Pancreas (tissue), 10 donors: ENCODE measurements around the gene UNC13C. TPM values are rescaled to one million over a fixed set of nuclear protein-coding genes. Genes with fewer than 3 reads are reported as not detected.

Experiments used
- ATAC-seq, 4 donors: fragments of 200-7000 bp; cut with Tn5 transposase; one replicate each; pipeline versions ENCODE4 v1.8.0 to v1.9.1; 2020; ENCODE audit warnings: mild to moderate bottlenecking in 4 of 4, moderate library complexity in 4 of 4
- DNase-seq, 6 donors: peaks; one replicate each; pipeline ENCODE4 v3.0.0-alpha.2; 2020
- FAIRE-seq: peaks from 2 replicates; lab custom pipeline; 2012; peaks lifted over from hg19 to GRCh38; lab: Jason Lieb, UNC
- H3K27ac ChIP-seq, 4 donors: fragments of 200-600 bp; sonication (generic); 1 replicate in 3 of 4; 2 replicates in 1 of 4; pipeline versions ENCODE4 v1.5.0 to v1.8.0; 2020
- H3K27me3 ChIP-seq, 4 donors: fragments of 200-600 bp; one replicate each; pipeline ENCODE4 v1.8.0; 2021
- H3K36me3 ChIP-seq, 3 donors: fragments of 200-600 bp; sonication (generic) in 1 of 3; one replicate each; pipeline versions ENCODE4 v1.5.0 to v1.8.0; 2020 to 2021
- H3K4me1 ChIP-seq, 3 donors: fragments of 200-600 bp; one replicate each; pipeline ENCODE4 v1.8.0; 2021
- H3K4me3 ChIP-seq, 4 donors: fragments of 200-600 bp; sonication (generic) in 2 of 4; one replicate each; pipeline versions ENCODE4 v1.5.0 to v1.8.0; 2020 to 2021
- H3K9me3 ChIP-seq, 4 donors: fragments of 200-600 bp; one replicate each; pipeline ENCODE4 v1.8.0; 2021
- CTCF ChIP-seq, 4 donors: fragments of 200-600 bp; sonication (generic) in 3 of 4; IDR thresholded peaks; one replicate each; pipeline versions ENCODE4 v1.5.0 to v1.8.0; 2021; ENCODE audit warnings: antibody characterized with exemption in 4 of 4
- whole genome bisulfite sequencing, 2 donors: extraction: QIAGEN DNeasy Blood & Tissue Kit; methylation state at CpG; one replicate each; pipeline ENCODE4 v1.1.7; 2013; 5-methylcytosine and 5-hydroxymethylcytosine counted together
- intact Hi-C, 3 donors: fragments of 100-400 bp; cut with DNase I; formaldehyde crosslinking; loops; one replicate each; pipeline versions ENCODE4 v1.11.1 to v1.14.2; 2022
- polyA plus RNA-seq, 2 donors: library from polyadenylated mRNA; stranded (reverse); fragments of 200-250 nt; gene quantifications; one replicate each; pipeline ENCODE4 v1.2.3, GENCODE V29; 2013
- total RNA-seq, 6 donors: library from RNA; stranded (reverse); fragmentation: NEBNext Ultra II Directional in 4 of 6; extraction: Animal tissue kit (Norgen Biotek cat#: 25700) in 4 of 6; gene quantifications; one replicate each; pipeline versions ENCODE4 v1.2.1 to v1.2.4, GENCODE V29; 2021 to 2023
- donor health status: healthy with polysubstance abuse.
- donor health status: DM: no; HTN: no; CAD: no; lungs with moderate emphysema.
- donor health status: DM: no; HTN: no; CAD: no.
- donor health status: control.
- donor health status: control.
- donor health status: Bipolar disorder and iron deficiency.
- donor health status: DM: yes; HTN: yes; CAD: no.
- donor health status: DM: no; HTN: no; CAD: no.
- donor health status: DM: no; HTN: no; CAD: no.
- donor health status: DM: yes; HTN: yes; CAD: no.

The UNC13C gene
- total and polyA plus RNA-seq, 8 donors = under 0.01 to 0.38 (median 0.04) TPM; not detected in 2

- FAIRE-seq = no peak
- H3K9me3 ChIP-seq = no peaks in the 10 kb centered on the region
- no peak for ATAC-seq
Observed at GRCh38 chr15:54226455-54226854, 248.2 kb downstream of the UNC13C start.

GRCh38 chr15:54227569-54227968 lies 249.3 kb downstream of the UNC13C start:
- no peaks in the 10 kb centered on the region for H3K4me1 ChIP-seq
- no peaks in the 10 kb centered on the region for H3K9me3 ChIP-seq
- intact Hi-C loops = loop anchor here in 1 of 3 donors (10.0 kb wide), 1 partner anchor 57 kb away; no protein-coding TSS in a partner anchor
- 73 to 88% methylated on average over 4 of the region's 4 CpGs for WGBS, 2 donors
- no peak overlapping the region for H3K4me3 ChIP-seq
- TF ChIP-seq CTCF (IDR thresholded peaks at IDR 0.05) = no peak
- no peak for DNase-seq
- no peak overlapping the region for H3K27ac ChIP-seq
- no peak for FAIRE-seq
- no peak for ATAC-seq
- no peaks in the 10 kb centered on the region for H3K36me3 ChIP-seq
- no peaks in the 10 kb centered on the region for H3K27me3 ChIP-seq

More at GRCh38 chr15:54226455-54226854, 248.2 kb downstream of the UNC13C start:
- WGBS, 2 donors = 70 to 76% methylated on average over 4 of the region's 4 CpGs
- Histone ChIP-seq H3K27ac (no peak overlapping the region), H3K27me3 (no peaks in the 10 kb centered on the region), H3K36me3 (no peaks in the 10 kb centered on the region), H3K4me1 (no peaks in the 10 kb centered on the region), H3K4me3 (no peak overlapping the region)
- intact Hi-C loops = loop anchor here in 1 of 3 donors (10.0 kb wide), 1 partner anchor 58 kb away; no protein-coding TSS in a partner anchor
- no peak for TF ChIP-seq CTCF (IDR thresholded peaks at IDR 0.05)
- DNase-seq = peak in 1 of 6 donors; percentile 17

DNA sequence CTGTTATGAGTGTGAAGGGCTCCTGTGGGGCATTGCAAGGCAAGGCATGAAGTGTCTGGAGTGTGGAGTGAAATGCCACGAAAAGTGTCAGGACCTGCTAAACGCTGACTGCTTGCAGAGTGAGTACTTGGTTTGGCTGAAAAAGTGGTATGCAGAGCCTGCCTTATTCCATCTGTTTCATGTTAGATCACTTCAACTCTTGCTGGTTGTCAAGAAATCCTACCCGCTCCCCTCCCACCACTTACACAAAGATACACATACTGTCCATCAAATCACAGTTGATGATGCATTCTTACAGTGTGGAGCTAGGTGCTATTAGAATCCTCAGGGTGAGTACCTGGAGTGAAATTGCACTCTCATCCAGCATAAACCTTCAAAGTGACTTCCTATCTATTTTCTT lies 272.1 kb downstream of the UNC13C start:
- Histone ChIP-seq H3K27ac (no peak overlapping the region), H3K27me3 (no peaks in the 10 kb centered on the region), H3K9me3 (no peaks in the 10 kb centered on the region), H3K4me1 (no peaks in the 10 kb centered on the region), H3K36me3 (no peaks in the 10 kb centered on the region), H3K4me3 (no peak overlapping the region)
- no peak for TF ChIP-seq CTCF (IDR thresholded peaks at IDR 0.05)
- FAIRE-seq = no peak
- no peak for DNase-seq
- no peak for ATAC-seq
- intact Hi-C loops = no loop called here
- WGBS, 2 donors = 60 to 69% methylated on average over 3 of the region's 3 CpGs

GRCh38 chr15:54256190-54256589 lies 277.9 kb downstream of the UNC13C start:
- FAIRE-seq = no peak
- Histone ChIP-seq H3K27me3 (no peaks in the 10 kb centered on the region), H3K4me1 (no peaks in the 10 kb centered on the region), H3K27ac (no peak overlapping the region), H3K9me3 (no peaks in the 10 kb centered on the region), H3K36me3 (no peaks in the 10 kb centered on the region), H3K4me3 (no peak overlapping the region)
- TF ChIP-seq CTCF (IDR thresholded peaks at IDR 0.05) = no peak
- WGBS, 2 donors = 84 to 91% methylated on average over 6 of the region's 6 CpGs
- DNase-seq = no peak
- no peak for ATAC-seq
- intact Hi-C loops = no loop called here

GRCh38 chr15:54273928-54274327 lies 295.7 kb downstream of the UNC13C start:
- Histone ChIP-seq H3K27ac (no peak overlapping the region), H3K4me3 (no peak overlapping the region), H3K36me3 (no peaks in the 10 kb centered on the region), H3K4me1 (no peaks in the 10 kb centered on the region), H3K9me3 (no peaks in the 10 kb centered on the region), H3K27me3 (no peaks in the 10 kb centered on the region)
- 25 to 32% methylated on average over 3 of the region's 3 CpGs for WGBS, 2 donors
- DNase-seq = no peak
- ATAC-seq = no peak
- intact Hi-C loops = no loop called here
- TF ChIP-seq CTCF (IDR thresholded peaks at IDR 0.05) = no peak
- no peak for FAIRE-seq
